GM19238 (cell line): ENCODE measurements around the gene CFAP20DC.
"Not testable (repeated sequence)": the region's sequence is repeated elsewhere in the genome, so short reads cannot be mapped to it uniquely, and the experiment has no call there.

Source experiments
- DNase-seq: peaks from one replicate; pipeline ENCODE4 v3.0.0; 2011; ENCODE audit warnings: low spot score; ENCODE audit not compliant: insufficient read length

The CFAP20DC gene

DNA sequence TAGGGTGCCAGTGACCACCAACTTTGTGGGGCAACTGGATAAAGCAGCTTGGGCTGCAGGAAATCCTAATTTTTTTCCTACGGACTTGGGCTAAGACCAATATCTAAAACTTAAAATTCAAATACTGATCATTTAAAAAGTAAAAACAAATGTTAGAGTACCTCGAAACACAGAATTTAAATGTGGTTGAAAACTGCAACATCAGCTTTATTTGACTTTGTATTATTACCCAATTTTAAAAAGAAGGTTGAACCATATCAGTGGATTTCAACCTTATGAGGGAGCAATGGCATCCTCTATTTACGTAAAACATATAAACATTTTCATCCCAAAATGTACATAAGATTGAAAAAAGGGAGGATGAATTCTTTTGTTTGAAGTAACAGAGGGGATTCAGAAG is 26.2 kb downstream of the CFAP20DC start:
- no peak for DNase-seq

- no peak for DNase-seq
Observed at GRCh38 chr3:59017617-59017984, 32.2 kb downstream of the CFAP20DC start.

- no peak for DNase-seq
Observed at GRCh38 chr3:59016930-59017616, 32.8 kb downstream of the CFAP20DC start.

DNA sequence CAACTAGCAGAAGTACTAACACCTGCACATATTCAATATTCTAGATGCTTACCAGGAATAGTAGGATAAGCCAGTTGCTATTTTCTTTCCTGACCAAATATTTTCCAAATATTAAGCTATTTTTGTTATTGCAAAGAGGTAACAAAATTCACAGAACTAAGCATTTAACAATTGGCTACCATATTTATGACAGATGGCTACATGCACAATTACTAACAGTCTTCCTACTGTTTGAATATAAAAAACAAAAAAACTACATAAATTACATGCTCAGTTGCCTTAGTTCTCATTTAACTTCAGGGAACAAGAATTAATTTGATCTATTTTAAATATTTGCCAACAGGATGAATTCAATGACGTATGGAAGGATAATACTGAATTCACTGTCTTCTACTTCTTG is 36.2 kb downstream of the CFAP20DC start:
- no peak for DNase-seq

DNA sequence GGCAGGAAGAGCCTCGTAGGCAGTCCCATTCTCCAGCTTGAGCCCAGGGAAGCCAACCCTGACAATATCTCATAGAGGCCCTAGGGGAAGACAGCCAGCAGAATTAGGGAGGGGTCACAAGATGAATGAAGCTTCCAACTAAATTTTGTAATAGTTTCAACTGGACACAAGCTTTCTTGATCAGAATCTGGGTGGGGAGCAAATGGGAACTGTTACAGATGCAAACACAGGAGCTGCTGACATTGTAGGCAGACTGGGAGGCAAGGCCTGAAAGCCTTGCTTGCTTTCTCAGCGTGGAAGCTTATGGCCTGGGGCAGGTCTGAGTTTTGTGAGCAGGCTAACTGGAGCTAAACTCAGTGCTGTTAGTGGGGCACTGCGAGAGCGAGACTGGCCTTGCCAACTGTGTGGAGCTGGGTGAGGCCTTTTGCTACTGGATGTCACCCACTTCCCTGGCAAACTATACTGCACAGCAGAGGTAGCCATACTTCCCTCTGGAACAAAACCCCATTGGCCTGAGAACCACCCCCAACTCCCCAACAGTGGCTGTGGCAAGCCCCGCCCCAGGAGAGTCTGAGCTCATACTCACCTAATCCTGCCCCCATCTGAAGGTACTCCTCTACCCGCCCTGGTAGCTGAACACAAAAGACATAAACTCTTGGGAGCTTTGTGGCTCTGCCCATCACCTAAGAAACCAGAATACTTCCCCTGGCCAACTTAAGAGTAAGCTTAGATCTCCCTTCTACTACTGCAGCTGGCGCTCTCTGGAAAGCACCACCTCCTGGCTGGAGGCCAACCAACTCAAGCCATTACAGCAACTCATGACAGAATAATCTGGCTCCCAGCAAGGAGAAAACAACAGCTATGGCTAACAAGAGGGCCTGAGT is 42.9 kb downstream of the CFAP20DC start:
- no peak for DNase-seq

- no peak for DNase-seq
Observed at GRCh38 chr3:59001675-59002074, 48.1 kb downstream of the CFAP20DC start.

DNA sequence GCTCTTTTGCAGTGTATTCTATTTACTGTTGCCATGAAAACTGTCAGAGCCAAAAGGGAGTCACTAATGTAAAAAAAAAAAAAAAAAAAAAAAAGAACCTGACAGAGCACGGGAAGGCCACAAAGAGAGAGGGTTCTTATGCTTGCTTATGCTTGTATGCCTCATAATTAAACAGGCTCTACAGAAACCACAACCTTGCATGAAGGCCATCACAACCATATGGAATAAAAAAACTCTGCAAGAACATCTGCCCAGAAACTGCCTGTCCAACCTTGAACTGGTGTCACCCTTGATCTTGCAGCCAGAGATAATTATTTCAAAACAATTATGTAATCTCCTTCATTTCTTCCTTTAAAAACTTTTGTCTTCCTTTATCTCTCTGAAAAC is 50.1 kb downstream of the CFAP20DC start:
- DNase-seq = no peak

- no peak for DNase-seq
Observed at GRCh38 chr3:58999134-58999773, 50.6 kb downstream of the CFAP20DC start.

- DNase-seq = no peak
Observed at GRCh38 chr3:58998476-58999117, 51.2 kb downstream of the CFAP20DC start.

- no peak for DNase-seq
Observed at GRCh38 chr3:58996730-58997129, 53.1 kb downstream of the CFAP20DC start.

- peak; percentile 3 for DNase-seq
Observed at GRCh38 chr3:58994746-58995330, 55.0 kb downstream of the CFAP20DC start.

GRCh38 chr3:58993547-58993946 is 56.3 kb downstream of the CFAP20DC start:
- no peak for DNase-seq

GRCh38 chr3:58991623-58992022 is 58.2 kb downstream of the CFAP20DC start:
- DNase-seq = no peak

DNA sequence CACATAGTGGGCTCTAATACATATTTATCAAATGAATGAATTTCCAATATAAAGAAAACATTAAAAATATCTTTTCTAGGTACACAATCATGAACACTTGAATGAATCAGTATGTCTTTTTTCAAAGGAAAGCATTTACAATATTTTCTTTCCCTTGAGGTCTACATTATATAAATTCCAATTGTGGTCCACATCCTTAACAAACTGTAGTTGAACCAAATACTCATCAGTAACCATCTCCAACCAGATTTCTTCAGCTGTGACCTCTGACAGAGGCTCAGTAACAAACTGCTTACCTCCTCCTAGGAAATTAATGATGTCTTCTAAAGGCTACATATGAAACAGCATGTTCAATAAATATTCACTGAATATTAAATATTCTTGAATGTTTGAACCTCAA is 58.8 kb downstream of the CFAP20DC start:
- DNase-seq = no peak

DNA sequence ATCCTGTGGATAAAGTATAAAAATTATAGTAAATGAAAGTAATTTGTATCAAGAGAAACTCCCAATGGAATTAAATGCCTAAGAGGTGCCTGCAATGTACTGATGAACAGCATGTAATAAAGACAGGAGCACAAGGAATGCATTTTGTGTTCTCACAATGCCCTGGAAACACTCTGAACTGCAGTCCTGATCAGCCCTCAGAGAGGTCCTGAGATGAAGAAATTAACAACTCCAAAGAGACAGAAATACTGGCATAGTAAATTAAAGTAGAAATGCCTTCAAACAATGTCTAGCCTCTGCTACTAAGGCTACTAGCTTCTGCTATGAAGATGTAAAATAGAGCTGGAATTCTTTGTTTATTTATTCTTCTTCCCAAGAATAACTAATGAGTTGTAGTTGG is 59.9 kb downstream of the CFAP20DC start:
- no peak for DNase-seq

DNA sequence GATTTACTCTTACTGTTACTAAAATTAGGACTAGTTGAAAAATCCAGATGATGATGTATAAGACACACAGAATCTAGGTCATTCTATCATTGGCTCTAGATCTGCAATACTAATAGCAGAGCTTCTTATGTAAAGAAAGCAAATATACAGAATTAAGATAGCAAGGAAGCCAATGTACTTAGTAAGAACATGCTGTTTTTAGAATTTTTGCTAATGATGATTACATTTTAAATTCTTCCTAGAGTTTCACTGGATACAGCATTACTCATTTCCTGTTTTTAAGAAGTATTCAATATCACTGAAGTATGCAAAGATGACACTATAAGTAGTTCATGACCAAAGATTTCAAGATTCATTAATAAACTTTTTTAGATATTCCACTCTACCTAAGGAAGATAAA is 60.7 kb downstream of the CFAP20DC start:
- DNase-seq = no peak

DNA sequence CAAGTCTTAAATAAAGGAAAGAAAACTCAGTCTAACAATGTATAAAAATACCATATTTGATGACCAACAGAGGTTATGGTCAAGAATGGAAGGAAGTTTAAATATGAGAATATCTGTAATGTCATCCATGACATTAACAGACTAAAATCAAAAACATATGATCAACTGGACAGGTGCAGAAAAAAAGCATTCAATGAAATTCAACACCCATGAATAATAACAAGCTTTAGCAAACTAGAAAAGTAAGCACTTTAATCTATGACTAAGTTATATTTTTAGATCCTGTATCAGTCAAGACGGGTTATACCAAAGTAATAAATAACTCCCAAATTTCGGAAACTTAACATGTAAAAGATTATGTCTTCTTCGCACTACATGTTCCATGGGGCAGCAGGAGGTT is 61.8 kb downstream of the CFAP20DC start:
- DNase-seq = no peak

GRCh38 chr3:58986654-58987053 is 63.2 kb downstream of the CFAP20DC start:
- DNase-seq = no peak

DNA sequence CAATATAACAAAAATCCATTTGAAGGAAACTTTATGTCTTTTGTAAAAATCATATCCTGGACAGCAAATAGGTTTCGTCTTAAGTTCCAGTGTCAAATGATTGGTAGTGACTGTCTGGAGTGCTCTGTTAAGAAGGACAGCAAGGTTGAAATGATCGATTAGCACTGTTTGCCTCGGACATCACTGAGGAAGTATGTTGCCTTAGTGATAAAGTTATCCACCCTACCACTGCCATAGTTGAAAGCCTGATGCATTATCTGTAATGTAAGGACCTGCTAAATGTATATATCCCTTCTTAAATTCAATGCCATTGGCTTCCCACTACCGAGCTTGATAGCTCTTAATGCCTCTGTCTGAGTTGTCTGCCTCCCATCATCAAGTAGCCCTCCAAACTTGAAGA is 70.0 kb downstream of the CFAP20DC start:
- DNase-seq = no peak

- no peak for DNase-seq
Observed at GRCh38 chr3:58973796-58974195, 76.0 kb downstream of the CFAP20DC start.

GRCh38 chr3:58967866-58968265 is 82.0 kb downstream of the CFAP20DC start:
- not testable (repeated sequence) for DNase-seq

DNA sequence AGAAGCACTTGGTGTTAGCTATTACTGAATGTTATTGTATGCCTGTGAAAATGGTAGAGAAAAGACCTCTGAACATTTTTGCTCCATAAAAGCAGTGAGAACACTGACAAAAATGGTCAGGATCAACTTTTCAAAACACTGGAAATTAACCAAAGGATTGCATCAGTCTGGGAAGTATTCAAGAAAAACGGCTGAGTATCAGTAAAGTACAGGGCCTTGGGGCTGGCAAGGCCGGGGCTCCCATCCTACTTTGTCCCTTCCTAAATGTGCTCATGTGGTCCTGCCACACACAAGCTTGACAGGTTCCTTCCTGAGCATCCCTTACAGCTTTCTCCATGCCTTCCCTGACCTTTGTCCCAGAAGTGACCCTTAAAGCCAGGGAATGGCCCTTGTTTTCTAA is 84.0 kb downstream of the CFAP20DC start:
- DNase-seq = no peak
